ENCODE results near the gene CERK. TPM values are rescaled to one million over a fixed set of nuclear protein-coding genes. Genes with fewer than 3 reads are reported as not detected.
"Not testable (repeated sequence)": the region's sequence is repeated elsewhere in the genome, so short reads cannot be mapped to it uniquely, and the experiment has no call there.

Gene CERK
- total RNA-seq, 1 donor from 2014 or later: 145 TPM

DNA sequence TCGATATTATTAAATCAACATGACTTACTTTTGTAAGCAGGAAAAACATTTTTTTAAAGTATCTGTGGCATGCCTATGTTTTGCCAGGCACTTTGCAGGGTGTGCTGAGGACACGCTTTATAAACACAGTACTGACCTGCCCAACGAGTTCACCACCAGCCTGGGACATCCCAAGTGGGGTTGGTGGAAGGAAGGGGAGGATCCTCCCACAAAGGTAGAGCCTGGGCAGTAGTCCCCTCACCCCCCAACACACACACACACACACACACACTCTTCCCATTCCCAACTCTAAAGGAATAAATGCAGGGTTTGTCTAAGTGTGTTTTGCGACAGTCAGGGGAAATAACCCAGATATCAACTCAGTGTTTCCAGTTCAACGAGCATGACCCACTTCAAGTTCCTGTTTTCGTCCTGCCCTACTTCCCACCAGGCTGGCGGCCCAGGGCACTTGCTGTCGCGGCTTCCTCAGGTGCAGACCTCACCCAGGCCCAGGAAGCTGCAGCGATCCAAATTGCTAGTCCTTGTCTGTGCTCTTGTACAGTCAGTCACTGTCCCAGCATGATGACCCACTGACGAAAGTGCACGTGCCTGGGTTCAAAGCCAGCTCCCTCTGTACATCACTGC lies 3.1 kb downstream of the CERK start:
- peak overlapping the region; percentile 42 for H3K4me3 Mint-ChIP-seq (ENCODE audit: unreplicated experiment)
- H3K9me3 Mint-ChIP-seq (ENCODE audit: unreplicated experiment): peaks cover 12% of the 10 kb centered on the region
- TF ChIP-seq, protein P1, sequence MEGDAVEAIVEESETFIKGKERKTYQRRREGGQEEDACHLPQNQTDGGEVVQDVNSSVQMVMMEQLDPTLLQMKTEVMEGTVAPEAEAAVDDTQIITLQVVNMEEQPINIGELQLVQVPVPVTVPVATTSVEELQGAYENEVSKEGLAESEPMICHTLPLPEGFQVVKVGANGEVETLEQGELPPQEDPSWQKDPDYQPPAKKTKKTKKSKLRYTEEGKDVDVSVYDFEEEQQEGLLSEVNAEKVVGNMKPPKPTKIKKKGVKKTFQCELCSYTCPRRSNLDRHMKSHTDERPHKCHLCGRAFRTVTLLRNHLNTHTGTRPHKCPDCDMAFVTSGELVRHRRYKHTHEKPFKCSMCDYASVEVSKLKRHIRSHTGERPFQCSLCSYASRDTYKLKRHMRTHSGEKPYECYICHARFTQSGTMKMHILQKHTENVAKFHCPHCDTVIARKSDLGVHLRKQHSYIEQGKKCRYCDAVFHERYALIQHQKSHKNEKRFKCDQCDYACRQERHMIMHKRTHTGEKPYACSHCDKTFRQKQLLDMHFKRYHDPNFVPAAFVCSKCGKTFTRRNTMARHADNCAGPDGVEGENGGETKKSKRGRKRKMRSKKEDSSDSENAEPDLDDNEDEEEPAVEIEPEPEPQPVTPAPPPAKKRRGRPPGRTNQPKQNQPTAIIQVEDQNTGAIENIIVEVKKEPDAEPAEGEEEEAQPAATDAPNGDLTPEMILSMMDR (IDR thresholded peaks at IDR 0.05; ENCODE audit: partially characterized antibody, unreplicated experiment): no peak
- H3K27me3 Mint-ChIP-seq (ENCODE audit: unreplicated experiment): peaks cover 12% of the 10 kb centered on the region
- H3K4me1 Mint-ChIP-seq (ENCODE audit: low read depth, unreplicated experiment): peaks cover 25% of the 10 kb centered on the region
- no peak for DNase-seq
- H3K36me3 Mint-ChIP-seq (ENCODE audit: unreplicated experiment): no peaks in the 10 kb centered on the region
- no peak overlapping the region for H3K27ac Mint-ChIP-seq (ENCODE audit: unreplicated experiment)

DNA sequence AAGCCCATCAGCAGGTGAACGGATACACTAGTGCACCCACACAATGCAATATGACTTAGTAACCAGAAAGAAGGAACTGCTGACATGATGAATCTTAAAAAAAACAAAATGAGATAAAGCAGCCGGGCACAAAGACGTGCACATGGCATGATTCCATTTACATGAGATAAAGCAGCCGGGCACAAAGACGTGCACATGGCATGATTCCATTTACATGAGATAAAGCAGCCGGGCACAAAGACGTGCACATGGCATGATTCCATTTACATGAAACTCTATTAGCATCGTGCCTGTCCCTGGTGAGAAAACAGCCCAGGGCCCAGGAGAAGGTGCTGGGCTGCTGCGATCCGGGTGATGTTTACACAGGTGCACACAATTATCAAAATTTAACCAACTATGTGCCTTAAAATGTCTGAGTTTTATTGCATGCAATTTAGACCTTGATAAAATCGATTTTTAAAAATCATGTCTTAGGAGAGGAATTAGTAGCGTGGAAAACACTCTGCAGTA lies 3.8 kb downstream of the CERK start:
- Mint-ChIP-seq H3K9me3 (ENCODE audit: unreplicated experiment) (peaks cover 11% of the 10 kb centered on the region), H3K4me1 (ENCODE audit: low read depth, unreplicated experiment) (peaks cover 28% of the 10 kb centered on the region), H3K27me3 (ENCODE audit: unreplicated experiment) (peaks cover 12% of the 10 kb centered on the region)
- DNase-seq; H3K27ac Mint-ChIP-seq (ENCODE audit: unreplicated experiment); H3K36me3 Mint-ChIP-seq (ENCODE audit: unreplicated experiment); H3K4me3 Mint-ChIP-seq (ENCODE audit: unreplicated experiment): not testable (repeated sequence)

DNA sequence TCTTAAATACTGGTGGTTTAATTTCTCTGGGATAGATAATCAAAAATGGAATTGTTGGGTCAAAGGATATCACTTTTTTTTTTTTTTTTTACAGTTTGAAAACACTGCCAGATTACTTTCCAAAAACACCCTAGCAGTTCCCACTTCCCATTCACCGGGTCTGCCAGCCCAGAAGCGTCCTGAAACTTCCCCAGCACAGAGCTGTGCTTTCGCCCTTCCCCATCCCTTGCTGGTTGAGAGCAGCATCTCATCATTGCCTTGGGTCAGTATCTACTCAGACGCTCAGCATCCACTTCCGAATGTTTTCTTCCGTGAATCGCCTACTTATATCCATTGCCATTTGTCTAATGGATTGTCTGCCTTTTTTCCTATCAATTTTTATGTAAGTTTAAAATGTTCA lies 5.5 kb downstream of the CERK start:
- DNase-seq: no peak
- peaks cover 12% of the 10 kb centered on the region for H3K27me3 Mint-ChIP-seq (ENCODE audit: unreplicated experiment)
- peaks cover 28% of the 10 kb centered on the region for H3K4me1 Mint-ChIP-seq (ENCODE audit: low read depth, unreplicated experiment)
- H3K36me3 Mint-ChIP-seq (ENCODE audit: unreplicated experiment): no peaks in the 10 kb centered on the region
- TF ChIP-seq, protein P1 (IDR thresholded peaks at IDR 0.05; ENCODE audit: partially characterized antibody, unreplicated experiment): no peak
- H3K4me3 Mint-ChIP-seq (ENCODE audit: unreplicated experiment): no peak overlapping the region
- H3K27ac Mint-ChIP-seq (ENCODE audit: unreplicated experiment): no peak overlapping the region
- peaks cover 9% of the 10 kb centered on the region for H3K9me3 Mint-ChIP-seq (ENCODE audit: unreplicated experiment)

DNA sequence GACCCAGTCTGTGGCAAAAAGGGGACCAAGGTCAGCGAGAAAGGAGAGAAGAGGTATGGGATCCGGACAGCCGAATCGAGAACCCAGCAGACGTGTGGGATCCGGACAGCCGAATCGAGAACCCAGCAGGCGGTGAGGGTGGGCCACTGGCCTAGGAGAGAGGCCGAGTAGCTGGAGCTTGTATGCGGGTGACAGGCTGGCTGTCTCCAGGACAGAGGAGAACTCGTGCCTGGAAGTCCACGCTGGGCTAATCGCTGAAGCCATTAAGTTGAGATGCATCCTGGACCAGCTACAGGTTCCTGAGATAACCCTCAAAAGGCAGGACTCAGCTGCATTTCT lies 6.0 kb downstream of the CERK start:
- H3K36me3 Mint-ChIP-seq (ENCODE audit: unreplicated experiment): no peaks in the 10 kb centered on the region
- DNase-seq: no peak
- peaks cover 9% of the 10 kb centered on the region for H3K9me3 Mint-ChIP-seq (ENCODE audit: unreplicated experiment)
- H3K4me1 Mint-ChIP-seq (ENCODE audit: low read depth, unreplicated experiment): peaks cover 29% of the 10 kb centered on the region
- H3K27ac Mint-ChIP-seq (ENCODE audit: unreplicated experiment): peak overlapping the region; percentile 56
- peaks cover 11% of the 10 kb centered on the region for H3K27me3 Mint-ChIP-seq (ENCODE audit: unreplicated experiment)
- no peak overlapping the region for H3K4me3 Mint-ChIP-seq (ENCODE audit: unreplicated experiment)
- TF ChIP-seq, protein P1 (IDR thresholded peaks at IDR 0.05; ENCODE audit: partially characterized antibody, unreplicated experiment): no peak

DNA sequence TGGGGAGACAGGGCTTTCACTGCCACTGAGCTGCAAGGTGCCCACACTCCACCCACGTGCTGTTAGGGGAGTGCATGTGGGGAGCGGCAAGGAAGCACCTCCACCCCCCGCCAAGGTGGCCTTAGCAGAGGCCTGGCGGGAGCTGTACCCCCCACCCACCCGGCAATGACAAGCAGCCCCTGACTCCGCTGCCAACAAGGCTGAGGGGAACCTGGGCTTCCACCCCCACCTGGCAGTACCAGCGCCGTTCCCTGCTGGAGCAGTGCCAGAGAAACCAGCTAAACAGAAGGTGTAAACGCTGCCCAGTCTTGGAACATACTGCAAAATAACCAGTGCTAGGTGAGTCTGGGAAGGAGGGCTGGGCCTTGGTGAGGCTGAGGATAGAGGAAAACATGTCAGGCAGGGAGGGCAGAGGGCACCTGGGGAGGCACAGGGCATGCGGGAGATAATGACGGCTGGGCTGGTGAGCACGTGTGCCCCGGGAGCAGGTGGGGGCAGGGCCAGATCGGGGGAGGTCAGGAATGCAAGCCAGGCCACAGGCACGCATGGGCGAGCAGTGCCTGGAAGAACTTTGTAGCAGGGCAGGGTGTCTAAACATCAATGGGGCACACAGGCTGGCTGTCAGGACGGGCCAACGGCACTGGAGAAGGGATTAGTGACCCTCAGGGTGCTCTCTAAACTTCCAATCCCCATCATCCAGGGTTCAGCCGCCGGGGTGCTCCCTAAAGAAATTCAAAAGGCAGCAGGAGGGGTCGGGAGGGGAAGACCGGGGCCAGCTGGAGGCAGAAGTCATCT lies 6.6 kb downstream of the CERK start:
- H3K27ac Mint-ChIP-seq (ENCODE audit: unreplicated experiment): peak overlapping the region; percentile 56
- no peaks in the 10 kb centered on the region for H3K36me3 Mint-ChIP-seq (ENCODE audit: unreplicated experiment)
- H3K27me3 Mint-ChIP-seq (ENCODE audit: unreplicated experiment): peaks cover 11% of the 10 kb centered on the region
- TF ChIP-seq, protein P1 (IDR thresholded peaks at IDR 0.05; ENCODE audit: partially characterized antibody, unreplicated experiment): no peak
- peaks cover 29% of the 10 kb centered on the region for H3K4me1 Mint-ChIP-seq (ENCODE audit: low read depth, unreplicated experiment)
- DNase-seq: no peak
- H3K9me3 Mint-ChIP-seq (ENCODE audit: unreplicated experiment): peaks cover 5% of the 10 kb centered on the region
- H3K4me3 Mint-ChIP-seq (ENCODE audit: unreplicated experiment): peak overlapping the region; percentile 27

All from glutamatergic neuron (in vitro differentiated cells).